HL-60 (cell line): ENCODE measurements around the gene IRGC.

Experiments
- DNase-seq, 2 experiments: peaks; one replicate each; pipeline ENCODE4 v3.0.0-alpha.2; 2010 to 2020; ENCODE audit warnings: low read depth in 1 of 2, low spot score in 1 of 2
- H3K27ac ChIP-seq: fragments of 250-450 bp; sonication (Bioruptor Pico); replicated peaks from 2 replicates; pipeline ENCODE4 v1.5.1; 2020; ENCODE audit warnings: mild to moderate bottlenecking, moderate library complexity
- H3K27me3 ChIP-seq: fragments of 250-450 bp; sonication (Bioruptor Pico); 2 replicates; pipeline ENCODE4 v1.5.1; 2021; ENCODE audit warnings: mild to moderate bottlenecking, moderate library complexity; ENCODE audit not compliant: insufficient read depth, poor library complexity, severe bottlenecking
- H3K4me3 ChIP-seq: replicated peaks from 2 replicates; pipeline ENCODE4 v1.5.1; 2011; ENCODE audit warnings: mild to moderate bottlenecking, control low read depth, low read length; ENCODE audit not compliant: insufficient read depth
- CTCF ChIP-seq: IDR thresholded peaks from one replicate; pipeline ENCODE4 v1.5.1; 2011; ENCODE audit warnings: low read length, control low read depth, inconsistent platforms; ENCODE audit not compliant: insufficient read depth
- GABPA ChIP-seq: IDR thresholded peaks from 2 replicates; pipeline ENCODE4 v1.6.1; 2012; ENCODE audit warnings: low read depth
- POLR2AphosphoS5 ChIP-seq: IDR thresholded peaks from 2 replicates; pipeline ENCODE4 v1.6.1; 2012; ENCODE audit warnings: low read depth
- REST ChIP-seq: IDR thresholded peaks from 2 replicates; pipeline ENCODE4 v1.6.1; 2012; ENCODE audit warnings: low read depth; ENCODE audit not compliant: insufficient replicate concordance
- SPI1 ChIP-seq: IDR thresholded peaks from 2 replicates; pipeline ENCODE4 v1.6.1; 2012; ENCODE audit warnings: low read depth, mild to moderate bottlenecking, borderline replicate concordance

IRGC gene

DNA sequence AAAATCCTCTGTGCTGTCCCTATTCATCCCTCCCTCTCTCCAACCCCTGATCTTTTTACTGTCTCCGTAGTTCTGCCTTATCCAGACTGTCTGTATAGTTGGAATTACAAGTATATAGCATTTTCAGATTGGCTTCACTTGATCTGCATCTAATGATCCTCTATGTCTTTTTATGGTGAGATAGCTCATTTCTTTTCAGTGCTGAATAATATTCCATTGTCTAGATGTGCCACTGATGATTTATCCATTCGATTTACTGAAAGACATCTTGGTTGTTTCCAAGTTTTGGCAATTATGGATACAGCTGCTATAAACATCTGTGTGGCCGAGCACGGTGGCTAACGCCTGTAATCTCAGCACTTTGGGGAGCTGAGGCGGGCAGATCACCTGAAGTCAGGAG lies 19.1 kb downstream of the IRGC start:
- no peak for DNase-seq
- H3K4me3 ChIP-seq, result no peak overlapping the region
- H3K27me3 ChIP-seq, result no peaks in the 10 kb centered on the region
- H3K27ac ChIP-seq, result no peak overlapping the region
- TF ChIP-seq CTCF, result no peak

GRCh38 chr19:43735957-43736356 lies 20.1 kb downstream of the IRGC start:
- H3K27ac ChIP-seq, result no peak overlapping the region
- no peak for DNase-seq
- TF ChIP-seq CTCF (no peak), SPI1 (no peak), POLR2AphosphoS5 (no peak), REST (no peak), GABPA (no peak)
- no peak overlapping the region for H3K4me3 ChIP-seq
- H3K27me3 ChIP-seq, result no peaks in the 10 kb centered on the region

DNA sequence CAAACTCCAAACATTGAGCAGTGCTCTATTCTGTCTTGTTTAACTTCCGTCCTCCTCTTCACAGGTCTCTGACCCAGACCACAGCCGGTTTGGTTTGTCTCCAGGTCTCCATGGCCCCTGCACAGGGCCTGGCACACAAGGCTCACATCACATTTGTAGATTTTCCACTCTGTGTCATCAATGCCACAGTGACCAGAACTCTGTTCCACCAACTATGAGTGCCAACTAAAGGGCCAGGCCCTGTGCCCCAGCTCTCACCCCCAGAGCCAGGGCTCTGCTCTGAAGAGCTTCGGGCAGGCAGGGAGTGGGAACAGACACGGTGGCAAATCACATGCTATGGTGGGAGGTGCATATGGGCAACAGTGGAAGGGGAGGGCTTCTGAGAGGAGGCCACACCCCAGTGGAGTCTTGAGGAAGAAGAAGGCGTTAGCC lies 22.9 kb downstream of the IRGC start:
- Histone ChIP-seq H3K27me3 (no peaks in the 10 kb centered on the region), H3K4me3 (no peak overlapping the region), H3K27ac (no peak overlapping the region)
- TF ChIP-seq POLR2AphosphoS5 (no peak), GABPA (no peak), CTCF (no peak), REST (no peak), SPI1 (no peak)
- DNase-seq, result peak in 1 of 2 experiments; percentile 13

GRCh38 chr19:43739439-43740235 lies 23.8 kb downstream of the IRGC start:
- H3K27ac ChIP-seq, result no peak overlapping the region
- no peak for DNase-seq
- TF ChIP-seq POLR2AphosphoS5 (no peak), CTCF (no peak), REST (no peak), SPI1 (no peak), GABPA (no peak)
- H3K4me3 ChIP-seq, result no peak overlapping the region
- no peaks in the 10 kb centered on the region for H3K27me3 ChIP-seq
